SIG-M5 treated with dmso at 0.1 percent for 504 hours (cell line): ENCODE measurements around the gene RABL3.
"Not testable (repeated sequence)": the region's sequence is repeated elsewhere in the genome, so short reads cannot be mapped to it uniquely, and the experiment has no call there.

Experiments
- DNase-seq: peaks from one replicate; lab custom pipeline; 2025; ENCODE audit not compliant: unreplicated experiment; lab: John Stamatoyannopoulos, UW

RABL3 gene

DNA sequence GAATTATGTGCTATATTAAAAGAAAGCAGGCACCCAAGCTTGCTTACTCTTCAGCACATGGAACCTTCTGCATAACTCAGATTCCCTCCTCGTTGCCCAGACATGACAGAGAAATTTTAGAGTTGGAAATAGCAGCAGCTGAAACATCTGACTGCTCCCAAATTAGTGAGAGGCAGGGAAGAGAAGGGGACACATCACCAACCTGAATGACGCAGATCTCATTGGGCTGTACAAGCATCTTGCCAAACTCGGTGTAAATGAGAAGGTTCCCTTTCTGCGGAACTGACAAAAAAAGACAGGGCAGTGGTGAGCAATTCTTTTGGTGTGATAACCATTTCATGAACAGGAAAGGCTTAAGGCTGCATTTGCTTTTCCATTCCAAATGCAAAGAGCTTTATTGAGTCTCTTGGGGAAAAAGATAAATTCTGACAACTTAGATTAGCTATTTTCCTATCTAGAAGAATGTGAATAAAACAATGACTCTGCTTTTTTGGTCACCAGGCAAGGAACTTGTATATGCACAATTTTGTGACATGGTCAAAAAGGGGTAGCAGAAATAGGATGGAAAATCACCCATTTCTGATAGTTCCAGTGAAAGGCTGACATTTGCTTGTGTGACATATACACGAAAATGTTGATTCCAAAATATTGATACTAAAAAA is 95.4 kb downstream of the RABL3 start:
- DNase-seq, result no peak

DNA sequence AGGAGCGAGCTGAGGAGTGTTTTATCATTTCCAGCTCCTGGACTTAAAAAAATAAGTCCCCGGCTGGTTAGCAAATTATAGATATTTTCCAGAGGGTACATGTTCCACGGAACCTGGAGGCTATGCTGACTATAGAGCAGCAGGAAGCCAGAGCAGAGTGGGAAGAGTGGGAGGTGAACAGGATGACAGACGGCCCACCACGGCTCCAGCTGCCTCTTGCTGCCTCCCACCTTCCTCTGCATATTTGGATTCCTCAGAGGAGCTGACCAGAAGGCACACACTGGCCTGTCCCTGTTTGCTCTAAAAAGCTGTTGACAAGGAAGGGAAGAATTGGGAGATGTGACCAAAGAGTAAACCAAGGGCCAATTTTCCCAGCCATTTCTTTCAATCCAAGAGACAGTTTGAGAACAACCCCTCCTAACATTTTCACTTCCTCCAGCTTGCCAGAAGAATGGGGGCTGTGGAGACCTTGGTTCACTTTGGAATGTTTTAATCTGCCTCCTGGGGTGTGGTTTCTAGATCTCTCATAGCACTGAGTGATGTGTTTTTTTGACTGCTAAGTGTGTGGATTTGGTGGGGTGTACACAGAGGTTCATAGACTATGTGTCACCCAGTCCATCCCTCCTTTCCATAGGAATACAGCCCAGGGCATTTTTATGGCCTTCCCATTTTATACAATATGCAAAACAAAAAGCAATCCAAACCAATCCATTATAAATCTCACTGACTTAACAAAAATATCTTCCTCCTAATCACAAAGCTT is 97.1 kb downstream of the RABL3 start:
- no peak for DNase-seq

DNA sequence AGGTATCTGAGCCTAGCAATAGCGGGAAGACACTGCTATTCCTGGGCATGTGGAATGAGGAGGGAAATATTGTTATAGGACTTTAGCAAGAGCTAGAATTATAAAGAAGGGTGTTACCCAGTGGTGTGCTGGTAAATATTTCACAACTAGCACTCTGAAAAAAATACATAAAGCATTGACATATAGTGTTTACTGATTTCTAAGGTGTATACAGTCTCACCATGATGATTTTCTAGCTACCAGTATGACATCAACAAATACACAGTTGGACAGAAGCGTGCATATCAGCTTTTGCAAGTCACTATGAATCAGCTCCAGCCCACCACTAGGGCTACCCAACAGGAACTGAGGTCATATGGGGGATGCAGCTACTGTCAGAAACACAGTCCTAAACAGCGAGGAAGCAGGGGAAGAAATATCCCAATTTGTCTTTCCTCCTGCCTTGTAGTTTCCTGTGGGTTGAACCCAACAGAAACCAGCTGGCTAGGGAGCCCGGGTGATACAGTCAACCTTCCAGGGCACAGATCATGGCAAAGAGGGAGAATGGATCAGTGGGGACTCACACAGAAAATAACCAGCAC is 99.9 kb downstream of the RABL3 start:
- DNase-seq, result peak; percentile 89

DNA sequence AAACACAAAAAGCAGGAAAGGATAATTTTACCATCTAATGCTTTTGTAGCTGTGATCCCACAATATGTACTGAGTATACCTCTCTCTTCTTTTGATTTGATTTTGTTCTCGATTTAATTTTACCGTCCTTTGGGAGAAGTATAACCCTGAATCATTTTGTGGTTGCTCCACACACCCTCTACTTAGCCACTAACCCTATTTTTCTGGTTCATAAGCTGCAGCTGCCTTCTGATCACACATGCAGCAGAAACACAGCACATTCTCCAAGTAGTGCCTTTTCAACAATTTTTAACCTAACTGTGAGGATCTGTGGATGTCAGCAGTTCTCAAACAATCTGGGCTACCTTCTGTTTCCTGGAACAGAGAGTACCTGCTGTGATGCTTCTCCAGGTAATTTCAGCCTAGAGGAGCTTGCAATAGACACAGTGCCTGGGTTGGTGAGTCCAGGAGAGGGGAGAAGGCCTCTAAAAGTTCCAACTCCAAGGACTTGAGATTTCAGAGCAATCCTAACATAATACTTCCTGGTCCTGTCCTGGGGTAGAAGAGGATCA is 100.5 kb downstream of the RABL3 start:
- no peak for DNase-seq

DNA sequence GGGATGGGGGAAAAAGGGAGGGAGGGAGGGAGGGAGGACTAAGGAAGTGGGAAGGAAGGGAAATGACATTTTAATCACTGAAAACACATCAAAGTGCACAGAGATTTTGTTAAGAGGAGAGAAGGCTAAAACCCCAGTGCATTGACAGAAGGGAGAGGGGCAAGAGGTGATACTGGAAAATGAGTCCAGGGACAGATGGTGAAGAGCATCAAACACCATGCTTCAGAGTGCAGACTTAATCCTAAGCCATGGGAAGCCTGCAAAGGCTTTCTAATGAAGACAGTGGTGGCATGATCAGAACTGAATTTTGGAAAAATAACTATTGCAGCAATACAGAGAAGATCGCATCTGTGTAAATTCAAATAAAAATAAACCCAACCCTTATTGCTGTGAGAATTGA is 102.1 kb downstream of the RABL3 start:
- DNase-seq, result no peak

DNA sequence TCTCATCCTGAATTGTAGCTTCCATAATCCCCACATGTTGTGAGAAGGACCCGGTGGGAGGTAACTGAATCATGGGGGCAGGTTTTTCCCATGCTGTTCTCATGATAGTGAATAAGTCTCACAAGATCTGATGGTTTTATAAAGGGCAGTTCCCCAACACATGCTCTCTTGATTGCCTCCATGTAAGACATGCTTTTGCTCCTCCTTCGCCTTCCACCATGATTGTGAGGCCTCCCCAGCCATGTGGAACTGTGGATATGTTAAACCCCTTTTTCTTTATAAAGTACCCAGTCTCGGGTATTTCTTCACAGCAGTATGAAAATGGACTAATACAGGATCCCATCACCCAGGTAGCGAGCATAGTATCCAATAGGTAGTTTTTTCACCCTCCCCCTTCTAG is 103.5 kb downstream of the RABL3 start:
- not testable (repeated sequence) for DNase-seq

DNA sequence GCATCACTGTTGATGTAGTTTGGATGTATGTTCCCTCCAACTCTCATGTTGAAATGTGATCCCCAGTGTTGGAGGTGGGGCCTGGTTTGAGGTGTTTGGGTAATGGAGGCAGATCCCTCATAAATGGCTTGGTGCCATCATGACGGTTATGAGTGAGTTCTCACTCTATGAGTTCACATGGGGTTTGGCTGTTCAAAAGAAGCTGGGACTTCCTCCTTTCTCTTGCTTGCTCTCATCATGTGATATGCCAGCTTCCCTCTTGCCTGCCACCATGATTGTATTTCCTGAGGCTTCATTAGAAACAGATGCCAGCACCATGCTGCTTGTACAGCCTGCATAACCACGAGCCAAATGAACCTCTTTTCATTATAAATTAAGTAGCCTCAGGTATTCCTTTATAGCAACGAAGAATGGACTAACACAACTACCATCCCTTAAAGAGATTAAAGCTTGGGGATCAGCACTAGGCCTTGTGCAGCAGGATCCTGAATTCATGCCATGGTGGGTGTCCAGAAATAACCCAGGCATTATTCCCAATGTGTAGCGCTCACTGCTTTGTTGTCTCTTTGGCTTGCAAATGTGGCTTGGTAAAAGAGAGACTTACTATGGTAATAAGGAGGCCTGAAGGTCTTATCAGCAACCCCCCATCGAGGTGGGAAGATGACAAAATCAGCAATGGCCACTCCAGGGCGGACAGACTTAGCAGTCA is 104.3 kb downstream of the RABL3 start:
- DNase-seq, result no peak

DNA sequence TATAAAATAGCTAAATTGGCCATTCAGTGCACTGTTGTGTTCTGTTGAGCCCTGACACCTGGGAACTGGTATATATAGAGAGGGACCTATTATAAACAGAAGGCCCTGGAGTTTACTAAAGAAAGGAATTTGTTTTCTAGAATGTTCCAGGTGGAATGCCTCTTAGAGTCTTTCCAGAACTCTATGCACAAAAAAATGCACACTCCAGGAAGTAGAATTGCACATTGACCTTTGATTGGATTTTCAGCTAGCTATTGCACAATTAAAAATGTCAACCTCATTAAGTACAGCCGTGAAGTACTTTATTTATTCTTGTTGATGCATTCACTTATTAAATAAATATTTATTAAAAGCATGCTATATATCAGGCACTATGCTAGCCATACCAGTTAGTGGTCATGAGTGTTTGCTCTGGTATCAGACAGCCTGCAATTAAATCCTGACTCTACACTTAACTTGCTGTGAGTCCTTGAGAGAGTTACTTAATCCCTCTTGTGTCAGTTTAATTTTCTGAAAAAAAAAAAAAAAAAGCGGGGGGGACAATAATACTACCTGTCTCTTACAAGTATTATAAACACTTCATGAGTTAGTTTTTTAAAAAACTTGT is 105.4 kb downstream of the RABL3 start:
- DNase-seq, result no peak
